Activated CD4-positive, CD25-positive, alpha-beta regulatory T cell treated with anti-CD3 and anti-CD28 coated beads, Interleukin-2, amount 50 U/mL, for 24 hours (primary cell): ENCODE measurements around the gene ARHGAP40.

Source experiments
- ATAC-seq, 2 donors: fragments of 150-1000 bp; cut with Tn5 transposase; one replicate each; pipeline ENCODE4 v1.10.0; 2021; ENCODE audit warnings: mild to moderate bottlenecking in 1 of 2, moderate library complexity in 1 of 2

ARHGAP40 gene

DNA sequence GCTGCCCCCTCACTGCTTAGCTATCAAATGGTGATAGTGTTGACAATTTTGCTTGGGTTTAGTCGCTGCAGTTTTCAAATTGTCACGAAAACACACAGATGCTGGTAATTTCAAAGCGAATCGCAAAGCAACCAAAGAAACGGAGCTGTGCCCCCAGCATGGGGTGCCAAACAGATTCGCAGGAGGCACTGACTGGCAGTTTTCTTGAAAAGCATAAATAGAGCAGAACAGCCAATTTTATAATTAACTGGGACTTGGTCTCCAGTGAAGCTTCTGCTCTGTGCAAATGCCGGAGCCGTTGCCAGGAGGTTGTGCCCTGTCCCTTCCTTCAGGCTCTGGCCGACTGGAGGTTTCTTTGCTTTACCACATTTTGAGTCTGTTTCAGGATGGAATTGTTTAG lies 18.8 kb downstream of the ARHGAP40 start:
- ATAC-seq: no peak

DNA sequence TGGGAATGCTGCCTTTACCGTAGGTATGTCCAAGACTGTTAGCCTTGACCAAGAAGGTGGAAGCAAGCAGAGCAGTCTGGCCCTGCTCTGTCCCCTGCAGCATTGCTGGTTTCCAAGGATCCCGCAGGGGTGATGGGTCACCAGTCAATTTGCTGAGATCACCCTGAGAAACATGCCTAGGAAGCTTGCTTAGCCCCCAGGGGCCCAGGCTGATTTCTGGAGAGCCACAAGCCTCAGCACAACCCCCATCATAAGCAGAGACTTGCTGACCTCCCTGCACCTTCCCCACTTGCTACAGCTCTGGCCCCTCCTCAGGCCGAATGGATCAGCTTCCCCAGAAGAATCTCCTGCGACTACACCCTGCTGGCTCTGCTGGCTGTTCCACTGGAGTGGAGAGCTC lies 21.5 kb downstream of the ARHGAP40 start:
- no peak for ATAC-seq

GRCh38 chr20:38624084-38624483 lies 22.5 kb downstream of the ARHGAP40 start:
- ATAC-seq: no peak

GRCh38 chr20:38625896-38626295 lies 24.3 kb downstream of the ARHGAP40 start:
- no peak for ATAC-seq

GRCh38 chr20:38626921-38627659 lies 25.5 kb downstream of the ARHGAP40 start:
- no peak for ATAC-seq

DNA sequence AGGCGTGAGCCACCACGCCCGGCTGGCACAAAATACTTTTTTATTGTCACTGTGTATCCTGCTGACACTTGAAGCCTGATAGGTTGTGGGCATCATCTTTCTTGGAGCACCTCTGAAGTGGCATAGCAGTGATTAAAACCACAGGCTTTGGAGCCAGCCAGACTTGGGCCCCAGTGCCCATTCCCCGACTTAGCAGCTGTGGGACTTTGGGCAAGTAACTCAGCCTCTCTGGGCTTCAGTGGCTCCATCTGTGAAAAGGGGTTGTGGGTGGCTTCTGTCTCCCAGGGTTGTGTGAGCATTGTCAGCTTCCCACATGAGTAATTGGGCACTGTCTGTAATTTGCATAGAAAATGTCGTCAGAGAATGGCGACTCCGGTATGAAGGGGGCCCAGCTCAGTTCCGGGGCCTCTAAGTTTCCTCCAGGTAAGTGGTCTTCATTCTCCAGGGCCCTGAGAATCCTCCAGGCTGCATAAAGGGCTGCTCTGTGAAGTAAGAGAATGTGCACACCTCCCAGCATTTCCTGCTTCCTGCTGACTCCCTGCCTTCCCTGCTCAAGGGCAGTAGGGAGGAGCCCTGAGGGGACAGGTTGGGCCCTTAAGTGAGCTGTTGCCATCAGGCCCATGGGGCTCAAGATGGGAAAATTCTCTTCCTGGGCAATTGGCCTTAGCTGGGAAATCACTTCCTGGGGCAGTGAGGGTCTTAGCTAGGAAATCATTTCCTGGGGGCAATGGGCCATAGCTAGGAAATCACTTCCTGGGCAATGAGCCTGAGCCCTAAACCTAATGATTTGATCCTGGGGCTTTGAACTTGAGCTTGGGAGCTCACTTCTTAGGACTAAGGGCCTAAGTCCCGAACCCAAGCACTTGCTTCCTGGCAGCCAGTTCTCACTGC lies 27.2 kb downstream of the ARHGAP40 start:
- no peak for ATAC-seq

DNA sequence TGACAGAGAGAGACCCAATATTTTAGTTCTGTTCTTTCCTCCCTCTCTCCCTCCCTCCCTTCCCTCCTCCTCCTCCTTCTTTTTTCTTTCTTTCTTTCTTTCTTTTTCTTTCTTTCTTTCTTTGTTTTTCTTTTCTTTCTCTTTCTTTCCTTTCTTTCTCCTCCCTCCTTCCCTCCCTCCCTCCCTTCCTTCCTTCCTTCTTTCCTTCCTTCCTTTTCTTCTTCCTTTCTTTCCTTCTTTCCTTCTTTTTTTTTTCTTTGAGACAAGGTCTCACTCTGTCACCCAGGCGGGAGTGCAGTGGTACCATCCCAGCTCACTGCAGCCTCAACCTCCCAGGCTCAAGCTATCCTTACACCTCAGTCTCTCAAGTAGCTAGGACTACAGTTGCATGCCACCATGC lies 28.4 kb downstream of the ARHGAP40 start:
- ATAC-seq: no peak

- ATAC-seq: no peak
Measured at GRCh38 chr20:38630727-38631126, 29.1 kb downstream of the ARHGAP40 start.

- no peak for ATAC-seq
Measured at GRCh38 chr20:38631155-38632022, 29.8 kb downstream of the ARHGAP40 start.

- ATAC-seq: peak; percentile 61 to 65
Measured at GRCh38 chr20:38633577-38634093, 32.0 kb downstream of the ARHGAP40 start.

DNA sequence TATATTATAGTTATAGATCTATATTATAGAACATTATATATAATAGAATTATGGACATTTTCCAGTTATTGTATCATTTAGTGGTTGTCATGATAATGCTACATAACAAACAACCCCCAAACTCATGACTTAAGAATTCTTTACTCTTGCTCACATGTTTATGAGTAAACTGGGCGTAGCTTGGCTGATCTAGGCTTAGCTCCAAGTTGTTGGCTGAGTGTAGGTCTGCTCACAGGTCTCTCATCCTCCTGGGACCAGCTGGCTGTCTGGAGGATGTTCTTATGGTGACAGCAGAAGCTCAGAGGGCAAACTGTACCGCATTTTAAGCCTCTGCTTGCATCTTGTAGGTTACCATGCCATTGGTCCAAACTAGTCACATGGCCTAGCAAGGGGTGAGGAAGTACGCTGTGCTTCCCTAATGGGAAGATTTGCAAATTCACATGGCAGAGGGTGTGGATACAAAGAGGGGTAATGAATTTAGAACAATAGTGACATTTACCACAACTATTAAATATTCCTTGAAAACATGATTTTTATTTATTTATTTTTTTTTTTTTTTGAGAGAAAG lies 34.2 kb downstream of the ARHGAP40 start:
- ATAC-seq: no peak

DNA sequence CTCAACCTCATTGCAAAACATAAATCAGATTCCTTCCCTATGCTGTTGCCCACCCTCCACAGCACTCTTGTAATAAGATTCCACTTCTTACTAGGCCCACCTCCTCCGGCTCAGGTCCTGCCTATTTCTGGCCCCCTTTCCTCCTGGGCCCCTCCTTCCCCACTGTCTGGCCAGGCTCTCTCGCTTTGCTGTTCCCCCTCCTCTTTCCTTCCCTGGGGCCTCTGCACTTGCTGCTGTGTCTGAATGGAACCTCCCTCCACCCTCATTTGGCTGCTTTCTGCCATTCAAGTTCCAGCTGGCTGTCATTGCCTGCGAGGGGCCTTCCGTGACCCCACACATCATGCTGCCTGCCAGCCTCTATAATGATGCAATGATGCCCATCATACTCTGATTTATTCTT lies 38.9 kb downstream of the ARHGAP40 start:
- no peak for ATAC-seq

- no peak for ATAC-seq
Measured at GRCh38 chr20:38642498-38642897, 40.9 kb downstream of the ARHGAP40 start.

GRCh38 chr20:38644588-38645260 lies 43.1 kb downstream of the ARHGAP40 start:
- no peak for ATAC-seq

GRCh38 chr20:38645351-38645750 lies 43.7 kb downstream of the ARHGAP40 start:
- peak in 1 of 2 donors; percentile 24 for ATAC-seq

DNA sequence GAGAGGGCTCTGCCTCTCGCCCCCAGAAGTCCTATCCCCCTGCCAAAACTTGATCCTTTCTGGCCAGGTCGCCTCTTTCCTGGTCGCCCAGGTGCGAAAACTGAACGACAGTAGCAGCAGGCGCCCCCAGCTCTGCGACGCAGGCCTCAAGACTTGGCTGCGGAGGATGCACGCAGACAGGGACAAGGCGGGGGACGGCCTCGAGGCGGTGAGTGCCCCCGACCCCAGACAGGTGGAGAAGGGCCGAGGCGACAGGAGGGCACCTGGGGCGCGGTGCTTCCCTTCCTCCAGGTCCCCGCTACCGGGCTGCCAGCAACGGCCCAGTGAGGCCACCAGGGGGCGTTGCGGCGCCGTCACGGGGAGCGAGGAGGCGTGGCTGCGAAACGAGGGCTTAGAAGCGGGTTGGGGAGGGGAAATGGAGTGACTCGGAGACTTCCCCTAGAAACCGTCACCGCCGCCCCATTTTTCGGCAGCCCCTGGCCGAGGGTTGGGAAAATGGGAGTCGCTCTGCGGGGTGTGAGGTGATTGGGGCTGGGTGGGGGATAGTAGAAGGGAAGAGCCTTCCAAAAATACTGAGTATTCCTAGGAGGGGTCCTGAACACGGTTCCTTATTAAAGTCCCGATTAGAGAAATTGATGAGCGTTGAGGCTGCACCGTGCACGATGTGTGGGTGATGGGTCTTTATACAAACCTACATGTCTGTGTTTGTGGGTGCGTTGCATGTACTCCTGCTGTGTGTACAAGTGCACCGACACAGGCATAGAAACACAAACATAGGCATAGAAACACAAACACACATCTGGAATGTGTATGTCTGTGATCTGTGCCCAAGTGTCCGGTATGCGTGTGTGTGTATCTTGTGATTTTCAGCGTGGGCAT lies 44.6 kb downstream of the ARHGAP40 start:
- ATAC-seq: peak; percentile 92 to 96

GRCh38 chr20:38649275-38649891 lies 47.8 kb downstream of the ARHGAP40 start:
- no peak for ATAC-seq

DNA sequence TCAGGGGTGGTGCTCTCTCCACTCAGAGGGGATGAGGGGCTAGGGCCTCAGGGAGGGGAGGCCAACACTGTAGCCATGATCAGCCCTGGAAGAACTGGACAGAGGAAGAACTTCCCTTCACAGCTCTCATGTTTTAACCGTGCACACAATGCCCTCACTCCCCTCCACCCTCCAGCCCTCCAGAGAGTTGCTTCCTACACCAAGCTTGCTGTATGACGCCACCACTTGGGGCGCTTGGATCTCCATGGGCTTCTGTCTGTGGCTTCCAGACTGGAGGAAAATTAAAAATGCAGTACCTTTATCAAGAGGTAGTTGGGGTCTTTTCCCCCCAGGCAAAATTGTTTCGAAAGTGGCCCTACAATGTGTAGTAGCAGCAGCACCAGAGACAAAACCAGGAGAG lies 48.4 kb downstream of the ARHGAP40 start:
- ATAC-seq: no peak

DNA sequence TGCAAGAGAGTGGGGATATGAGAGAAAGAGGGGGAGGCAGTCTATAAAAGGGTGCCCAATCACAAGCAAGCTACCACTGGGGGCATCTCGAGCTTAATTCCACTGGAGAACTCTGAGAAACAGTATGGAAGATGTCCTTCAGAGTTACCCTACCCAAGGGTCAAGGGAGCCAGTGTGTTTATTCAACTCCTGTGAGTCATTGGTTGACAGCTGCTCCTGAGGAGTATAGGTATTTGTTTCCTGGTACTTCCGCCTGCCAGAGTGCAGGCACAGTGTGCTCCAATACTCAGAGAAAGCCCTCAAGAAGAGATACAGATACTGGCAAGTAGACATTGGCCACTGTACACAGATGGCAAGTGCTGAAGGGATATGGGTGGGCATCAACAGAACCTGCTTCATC lies 49.5 kb downstream of the ARHGAP40 start:
- ATAC-seq: no peak

- ATAC-seq: no peak
Measured at GRCh38 chr20:38651562-38651961, 50.0 kb downstream of the ARHGAP40 start.
